Pancreas (tissue), 10 donors: Measurements from ENCODE around the gene FAM3C. TPM values are rescaled to one million over a fixed set of nuclear protein-coding genes. Genes with fewer than 3 reads are reported as not detected.

Experiments
- ATAC-seq, 4 donors: fragments of 200-7000 bp; cut with Tn5 transposase; one replicate each; pipeline versions ENCODE4 v1.8.0 to v1.9.1; 2020; ENCODE audit warnings: mild to moderate bottlenecking in 4 of 4, moderate library complexity in 4 of 4
- DNase-seq, 6 donors: peaks; one replicate each; pipeline ENCODE4 v3.0.0-alpha.2; 2020
- FAIRE-seq: peaks from 2 replicates; lab custom pipeline; 2012; peaks lifted over from hg19 to GRCh38; lab: Jason Lieb, UNC
- H3K27ac ChIP-seq, 4 donors: fragments of 200-600 bp; sonication (generic); 1 replicate in 3 of 4; 2 replicates in 1 of 4; pipeline versions ENCODE4 v1.5.0 to v1.8.0; 2020
- H3K27me3 ChIP-seq, 4 donors: fragments of 200-600 bp; one replicate each; pipeline ENCODE4 v1.8.0; 2021
- H3K36me3 ChIP-seq, 3 donors: fragments of 200-600 bp; sonication (generic) in 1 of 3; one replicate each; pipeline versions ENCODE4 v1.5.0 to v1.8.0; 2020 to 2021
- H3K4me1 ChIP-seq, 3 donors: fragments of 200-600 bp; one replicate each; pipeline ENCODE4 v1.8.0; 2021
- H3K4me3 ChIP-seq, 4 donors: fragments of 200-600 bp; sonication (generic) in 2 of 4; one replicate each; pipeline versions ENCODE4 v1.5.0 to v1.8.0; 2020 to 2021
- H3K9me3 ChIP-seq, 4 donors: fragments of 200-600 bp; one replicate each; pipeline ENCODE4 v1.8.0; 2021
- CTCF ChIP-seq, 4 donors: fragments of 200-600 bp; sonication (generic) in 3 of 4; IDR thresholded peaks; one replicate each; pipeline versions ENCODE4 v1.5.0 to v1.8.0; 2021; ENCODE audit warnings: antibody characterized with exemption in 4 of 4
- WGBS, 2 donors: extraction: QIAGEN DNeasy Blood & Tissue Kit; methylation state at CpG; one replicate each; pipeline ENCODE4 v1.1.7; 2013; 5-methylcytosine and 5-hydroxymethylcytosine counted together
- intact Hi-C, 3 donors: fragments of 100-400 bp; cut with DNase I; formaldehyde crosslinking; loops; one replicate each; pipeline versions ENCODE4 v1.11.1 to v1.14.2; 2022
- polyA plus RNA-seq, 2 donors: library from polyadenylated mRNA; stranded (reverse); fragments of 200-250 nt; gene quantifications; one replicate each; pipeline ENCODE4 v1.2.3, GENCODE V29; 2013
- total RNA-seq, 6 donors: library from RNA; stranded (reverse); fragmentation: NEBNext Ultra II Directional in 4 of 6; extraction: Animal tissue kit (Norgen Biotek cat#: 25700) in 4 of 6; gene quantifications; one replicate each; pipeline versions ENCODE4 v1.2.1 to v1.2.4, GENCODE V29; 2021 to 2023
- donor health status: healthy with polysubstance abuse.
- donor health status: DM: no; HTN: no; CAD: no; lungs with moderate emphysema.
- donor health status: DM: no; HTN: no; CAD: no.
- donor health status: control.
- donor health status: control.
- donor health status: Bipolar disorder and iron deficiency.
- donor health status: DM: yes; HTN: yes; CAD: no.
- donor health status: DM: no; HTN: no; CAD: no.
- donor health status: DM: no; HTN: no; CAD: no.
- donor health status: DM: yes; HTN: yes; CAD: no.

Gene FAM3C
- total and polyA plus RNA-seq, 8 donors = 18.2 to 43.6 (median 37.4) TPM

- Histone ChIP-seq H3K9me3 (no peaks in the 10 kb centered on the region), H3K36me3 (no peaks in the 10 kb centered on the region), H3K27ac (no peak overlapping the region), H3K27me3 (no peaks in the 10 kb centered on the region), H3K4me1 (no peaks in the 10 kb centered on the region), H3K4me3 (peak overlapping the region in 1 of 4 donors; percentile 14)
- TF ChIP-seq CTCF (IDR thresholded peaks at IDR 0.05) = no peak
- DNase-seq = no peak
- no peak for FAIRE-seq
- ATAC-seq = peak; percentile 61 to 77 (median 72)
- WGBS, 2 donors = 17 to 25% methylated on average over 9 of the region's 9 CpGs
- intact Hi-C loops = no loop called here
Observed at GRCh38 chr7:121313793-121314676, 82.1 kb downstream of the FAM3C start.

- no peak for TF ChIP-seq CTCF (IDR thresholded peaks at IDR 0.05)
- intact Hi-C loops = no loop called here
- ATAC-seq = peak in 2 of 4 donors; percentile 19 to 34
Observed at GRCh38 chr7:121313220-121313792, 82.8 kb downstream of the FAM3C start.

GRCh38 chr7:121307021-121307574, 89.0 kb downstream of the FAM3C start:
- 74 to 84% methylated on average over 4 of the region's 4 CpGs for WGBS, 2 donors
- no peaks in the 10 kb centered on the region for H3K4me1 ChIP-seq
- ATAC-seq (no peak), FAIRE-seq (no peak), DNase-seq (no peak)
- H3K36me3 ChIP-seq = no peaks in the 10 kb centered on the region
- H3K27ac ChIP-seq = no peak overlapping the region
- H3K27me3 ChIP-seq = no peaks in the 10 kb centered on the region
- intact Hi-C loops = no loop called here
- H3K4me3 ChIP-seq = no peak overlapping the region
- no peak for TF ChIP-seq CTCF (IDR thresholded peaks at IDR 0.05)
- no peaks in the 10 kb centered on the region for H3K9me3 ChIP-seq

More at GRCh38 chr7:121313220-121313792, 82.8 kb downstream of the FAM3C start:
- Histone ChIP-seq H3K27me3 (no peaks in the 10 kb centered on the region), H3K4me3 (no peak overlapping the region), H3K4me1 (no peaks in the 10 kb centered on the region), H3K9me3 (no peaks in the 10 kb centered on the region), H3K36me3 (no peaks in the 10 kb centered on the region), H3K27ac (no peak overlapping the region)
- DNase-seq (no peak), FAIRE-seq (no peak)
- 50 to 59% methylated on average over 3 of the region's 3 CpGs for WGBS, 2 donors

GRCh38 chr7:121306565-121306964, 89.5 kb downstream of the FAM3C start:
- Histone ChIP-seq H3K27ac (no peak overlapping the region), H3K27me3 (no peaks in the 10 kb centered on the region), H3K9me3 (no peaks in the 10 kb centered on the region), H3K36me3 (no peaks in the 10 kb centered on the region), H3K4me1 (no peaks in the 10 kb centered on the region), H3K4me3 (no peak overlapping the region)
- intact Hi-C loops = no loop called here
- no peak for ATAC-seq
- no peak for FAIRE-seq
- no peak for TF ChIP-seq CTCF (IDR thresholded peaks at IDR 0.05)
- no peak for DNase-seq
- WGBS, 2 donors = 54 to 60% methylated on average over 3 of the region's 3 CpGs
